ENCODE measurements around the gene CALML3.

CALML3 gene

GRCh38 chr10:5508161-5508604, 16.6 kb upstream of the CALML3 start:
- DNase-seq = no peak

- DNase-seq = no peak
Measured at GRCh38 chr10:5508786-5509185, 16.0 kb upstream of the CALML3 start.

GRCh38 chr10:5509236-5509635, 15.5 kb upstream of the CALML3 start:
- no peak for DNase-seq

- no peak for DNase-seq
Measured at GRCh38 chr10:5509691-5510090, 15.1 kb upstream of the CALML3 start.

GRCh38 chr10:5510281-5511072, 14.3 kb upstream of the CALML3 start:
- no peak for DNase-seq

GRCh38 chr10:5511231-5511884, 13.4 kb upstream of the CALML3 start:
- no peak for DNase-seq

GRCh38 chr10:5511885-5512280, 12.9 kb upstream of the CALML3 start:
- no peak for DNase-seq

GRCh38 chr10:5512331-5512730, 12.4 kb upstream of the CALML3 start:
- no peak for DNase-seq

- no peak for DNase-seq
Measured at GRCh38 chr10:5512881-5513612, 11.7 kb upstream of the CALML3 start.

GRCh38 chr10:5514226-5514850, 10.4 kb upstream of the CALML3 start:
- no peak for DNase-seq

- no peak for DNase-seq
Measured at GRCh38 chr10:5515948-5516761, 8.6 kb upstream of the CALML3 start.

- no peak for DNase-seq
Measured at GRCh38 chr10:5517546-5517945, 7.2 kb upstream of the CALML3 start.

GRCh38 chr10:5518143-5518542, 6.6 kb upstream of the CALML3 start:
- no peak for DNase-seq

GRCh38 chr10:5519054-5519453, 5.7 kb upstream of the CALML3 start:
- no peak for DNase-seq

GRCh38 chr10:5522913-5523560, 1.7 kb upstream of the CALML3 start:
- DNase-seq = peak; percentile 27

- DNase-seq = peak; percentile 36
Measured at GRCh38 chr10:5523796-5524574, 776 bp upstream of the CALML3 start.

GRCh38 chr10:5525561-5526341, 990 bp downstream of the CALML3 start:
- peak; percentile 31 for DNase-seq

- no peak for DNase-seq
Measured at GRCh38 chr10:5526691-5527331, 2.0 kb downstream of the CALML3 start.
